Fibroblast of lung (primary cell): Measurements from ENCODE around the gene SLC22A12. TPM values are rescaled to one million over a fixed set of nuclear protein-coding genes. Genes with fewer than 3 reads are reported as not detected.

Source experiments
- DNase-seq, 2 donors: peaks; one replicate each; pipeline versions ENCODE4 v3.0.0 to v3.0.0-alpha.2; 2010; ENCODE audit warnings: low read depth in 2 of 2
- H2AFZ ChIP-seq: 2 replicates; pipeline ENCODE4 v1.5.1; 2012; ENCODE audit warnings: low read length, control low read depth, inconsistent platforms
- H3K27ac ChIP-seq: 2 replicates; pipeline ENCODE4 v1.5.1; 2011; ENCODE audit warnings: low read length, control low read depth; ENCODE audit not compliant: insufficient read depth
- H3K27me3 ChIP-seq: 2 replicates; pipeline ENCODE4 v1.5.1; 2011; ENCODE audit warnings: mild to moderate bottlenecking, low read length; ENCODE audit not compliant: control insufficient read depth, insufficient read depth
- H3K36me3 ChIP-seq: 2 replicates; pipeline ENCODE4 v1.5.1; 2011; ENCODE audit warnings: low read length; ENCODE audit not compliant: control insufficient read depth, insufficient read depth
- H3K4me1 ChIP-seq: 2 replicates; pipeline ENCODE4 v1.5.1; 2011; ENCODE audit warnings: low read length; ENCODE audit not compliant: control insufficient read depth, insufficient read depth; ENCODE audit errors: extremely low read depth
- H3K4me2 ChIP-seq: 2 replicates; pipeline ENCODE4 v1.5.1; 2011; ENCODE audit warnings: low read length, control low read depth; ENCODE audit not compliant: insufficient read depth; ENCODE audit errors: extremely low read depth
- H3K4me3 ChIP-seq, 4 experiments: fragments of 200-600 bp in 1 of 4; sonication (generic) in 1 of 4; replicated peaks in 1 of 4; 2 replicates each; pipeline ENCODE4 v1.5.1; 2011 to 2016; ENCODE audit warnings: low read length in 4 of 4, low read depth in 3 of 4, mild to moderate bottlenecking in 3 of 4, control low read depth in 2 of 4, inconsistent platforms in 1 of 4, mixed read lengths in 1 of 4; ENCODE audit not compliant: insufficient read depth in 1 of 4; ENCODE audit errors: control extremely low read depth in 1 of 4
- H3K79me2 ChIP-seq: 2 replicates; pipeline ENCODE4 v1.5.1; 2012; ENCODE audit warnings: mild to moderate bottlenecking, low read length, inconsistent platforms; ENCODE audit not compliant: control insufficient read depth, insufficient read depth
- H3K9ac ChIP-seq: 2 replicates; pipeline ENCODE4 v1.5.1; 2011; ENCODE audit warnings: mild to moderate bottlenecking, low read length, control low read depth; ENCODE audit not compliant: insufficient read depth
- H3K9me3 ChIP-seq: 2 replicates; pipeline ENCODE4 v1.5.1; 2012; ENCODE audit warnings: low read depth, low read length; ENCODE audit not compliant: control insufficient read depth, insufficient read depth
- H4K20me1 ChIP-seq: 2 replicates; pipeline ENCODE4 v1.5.1; 2011; ENCODE audit warnings: low read length; ENCODE audit not compliant: control insufficient read depth, insufficient read depth; ENCODE audit errors: extremely low read depth
- CTCF ChIP-seq, 2 donors: IDR thresholded peaks in 1 of 2; conservative IDR thresholded peaks in 1 of 2; 1 replicate in 1 of 2; 2 replicates in 1 of 2; pipeline ENCODE4 v1.5.1; 2011 to 2012; ENCODE audit warnings: low read length in 2 of 2, control low read depth in 1 of 2, inconsistent platforms in 1 of 2, low read depth in 1 of 2, mild to moderate bottlenecking in 1 of 2
- EZH2 ChIP-seq: IDR thresholded peaks from 2 replicates; pipeline ENCODE4 v1.5.1; 2012; ENCODE audit warnings: low read length, control low read depth, mild to moderate bottlenecking; ENCODE audit errors: missing control alignments
- polyA plus RNA-seq, 2 donors: library from polyadenylated mRNA; depleted of rRNA in 1 of 2; stranded (reverse) in 1 of 2; unstranded in 1 of 2; fragments of >200 nt; gene quantifications; 2 replicates each; pipeline ENCODE4 v1.2.1, GENCODE V29; 2011 to 2012; ENCODE audit warnings: missing spikeins in 1 of 2
- total RNA-seq: library from RNA; depleted of rRNA; stranded (reverse); fragments of >200 nt; gene quantifications from 2 replicates; pipeline ENCODE4 v1.2.1, GENCODE V29; 2014

The SLC22A12 gene
- total and polyA plus RNA-seq, 2 donors (not counting 1 experiment from before 2014, with no cell fraction given) = not detected

- TF ChIP-seq EZH2 (no peak), CTCF (conservative IDR thresholded peaks at IDR 0.05 in 1 of 2, IDR thresholded peaks at IDR 0.05 in 1 of 2; ENCODE audit: low read depth in 1 of 2, low read length in 2 of 2) (no peak)
- Histone ChIP-seq H2AFZ (no peak overlapping the region), H3K27me3 (no peaks in the 10 kb centered on the region), H3K27ac (no peak overlapping the region), H3K4me1 (no peaks in the 10 kb centered on the region), H3K4me2 (no peak overlapping the region), H3K9ac (no peak overlapping the region), H3K9me3 (no peaks in the 10 kb centered on the region), H3K36me3 (no peaks in the 10 kb centered on the region), H4K20me1 (no peaks in the 10 kb centered on the region), H3K4me3 (no peak overlapping the region), H3K79me2 (no peaks in the 10 kb centered on the region)
- DNase-seq = no peak
Measured at GRCh38 chr11:64546600-64546999, 44.4 kb upstream of the SLC22A12 start.

- Histone ChIP-seq H3K4me2 (no peak overlapping the region), H3K36me3 (no peaks in the 10 kb centered on the region), H3K9ac (no peak overlapping the region), H3K27me3 (no peaks in the 10 kb centered on the region), H3K4me1 (peaks cover 6% of the 10 kb centered on the region), H4K20me1 (no peaks in the 10 kb centered on the region), H3K4me3 (no peak overlapping the region), H3K27ac (no peak overlapping the region), H3K9me3 (no peaks in the 10 kb centered on the region), H3K79me2 (no peaks in the 10 kb centered on the region), H2AFZ (no peak overlapping the region)
- no peak for DNase-seq
- TF ChIP-seq CTCF (conservative IDR thresholded peaks at IDR 0.05 in 1 of 2, IDR thresholded peaks at IDR 0.05 in 1 of 2; ENCODE audit: low read depth in 1 of 2, low read length in 2 of 2) = no peak
- TF ChIP-seq EZH2 = no peak
Measured at GRCh38 chr11:64549969-64550368, 41.1 kb upstream of the SLC22A12 start.

GRCh38 chr11:64553554-64554201 is 37.3 kb upstream of the SLC22A12 start:
- TF ChIP-seq CTCF (conservative IDR thresholded peaks at IDR 0.05 in 1 of 2, IDR thresholded peaks at IDR 0.05 in 1 of 2; ENCODE audit: low read depth in 1 of 2, low read length in 2 of 2) = peak; percentile 93 to 98
- TF ChIP-seq EZH2 = no peak
- Histone ChIP-seq H3K27me3 (no peaks in the 10 kb centered on the region), H3K36me3 (no peaks in the 10 kb centered on the region), H3K4me2 (peak overlapping the region; percentile 44), H3K27ac (no peak overlapping the region), H3K9ac (no peak overlapping the region), H2AFZ (peak overlapping the region; percentile 62), H3K4me3 (no peak overlapping the region), H3K79me2 (no peaks in the 10 kb centered on the region), H3K9me3 (no peaks in the 10 kb centered on the region), H4K20me1 (no peaks in the 10 kb centered on the region), H3K4me1 (peaks cover 6% of the 10 kb centered on the region)
- DNase-seq = peak; percentile 19 to 59
